ENCODE data around the gene MS4A2.
"Not testable (repeated sequence)": the region's sequence is repeated elsewhere in the genome, so short reads cannot be mapped to it uniquely, and the experiment has no call there.

MS4A2 gene

GRCh38 chr11:60088364-60088763 lies at the start of gene MS4A2:
TSS of gene MS4A2 (plus strand) at chr11:60088664. CDS start at chr11:60088766, 102 bp downstream.
- DNase-seq, result no peak

- no peak for DNase-seq
Measured at GRCh38 chr11:60040109-60040508, 48.4 kb upstream of the MS4A2 start, which contains the start of gene OOSP2. TSS of gene OOSP2 (plus strand) at chr11:60040409. CDS start at chr11:60040460, 51 bp downstream.

- DNase-seq, result not testable (repeated sequence)
Measured at GRCh38 chr11:60050422-60050821, 38.0 kb upstream of the MS4A2 start.

- not testable (repeated sequence) for DNase-seq
Measured at GRCh38 chr11:60050839-60051238, 37.6 kb upstream of the MS4A2 start.

GRCh38 chr11:60056349-60056969 lies 32.0 kb upstream of the MS4A2 start, which contains the start of gene MS4A3:
TSS of gene MS4A3 (plus strand) at chr11:60056665. CDS start at chr11:60061161, 4,496 bp downstream.
- no peak for DNase-seq

- no peak for DNase-seq
Measured at GRCh38 chr11:60059052-60059451, 29.4 kb upstream of the MS4A2 start.

- no peak for DNase-seq
Measured at GRCh38 chr11:60059521-60060240, 28.8 kb upstream of the MS4A2 start.

- DNase-seq, result no peak
Measured at GRCh38 chr11:60064111-60064510, 24.4 kb upstream of the MS4A2 start.

- DNase-seq, result no peak
Measured at GRCh38 chr11:60065801-60066200, 22.7 kb upstream of the MS4A2 start.

GRCh38 chr11:60069450-60069849 lies 19.0 kb upstream of the MS4A2 start:
- no peak for DNase-seq

- DNase-seq, result not testable (repeated sequence)
Measured at GRCh38 chr11:60071644-60072043, 16.8 kb upstream of the MS4A2 start.

- no peak for DNase-seq
Measured at GRCh38 chr11:60077216-60077817, 11.1 kb upstream of the MS4A2 start.

GRCh38 chr11:60077981-60078380 lies 10.5 kb upstream of the MS4A2 start:
- DNase-seq, result no peak

- DNase-seq, result no peak
Measured at GRCh38 chr11:60078745-60079144, 9.7 kb upstream of the MS4A2 start.

- DNase-seq, result no peak
Measured at GRCh38 chr11:60080535-60080934, 7.9 kb upstream of the MS4A2 start.

GRCh38 chr11:60084631-60085273 lies 3.7 kb upstream of the MS4A2 start:
- no peak for DNase-seq

GRCh38 chr11:60085909-60086308 lies 2.6 kb upstream of the MS4A2 start:
- DNase-seq, result no peak

- DNase-seq, result no peak
Measured at GRCh38 chr11:60087239-60087638, 1.2 kb upstream of the MS4A2 start.

- DNase-seq, result no peak
Measured at GRCh38 chr11:60095477-60096120, 7.1 kb downstream of the MS4A2 start.

- no peak for DNase-seq
Measured at GRCh38 chr11:60097189-60097588, 8.7 kb downstream of the MS4A2 start.

- no peak for DNase-seq
Measured at GRCh38 chr11:60098508-60098907, 10.0 kb downstream of the MS4A2 start.

- no peak for DNase-seq
Measured at GRCh38 chr11:60100516-60100915, 12.1 kb downstream of the MS4A2 start.

GRCh38 chr11:60101368-60101767 lies 12.9 kb downstream of the MS4A2 start:
- not testable (repeated sequence) for DNase-seq
